ENCODE data around the gene FMO2.
"Not testable (repeated sequence)": the region's sequence is repeated elsewhere in the genome, so short reads cannot be mapped to it uniquely, and the experiment has no call there.

FMO2 gene

GRCh38 chr1:171222936-171223335 lies 37.8 kb downstream of the FMO2 start:
- H3K27ac ChIP-seq (ENCODE audit: low read length) = peak overlapping the region; percentile 49
- peak overlapping the region; percentile 2; the same call in 1 of the 2 replicates for H3K4me3 ChIP-seq (ENCODE audit: low read length)
- H3K27me3 ChIP-seq (ENCODE audit: insufficient read depth, low read length) = no peaks in the 10 kb centered on the region
- no peak overlapping the region; the same call in 1 of the 2 replicates for H3K9ac ChIP-seq (ENCODE audit: low read depth, low read length)
- H3K36me3 ChIP-seq (ENCODE audit: insufficient read depth, low read depth, low read length) = no peaks in the 10 kb centered on the region
- peaks cover 33% of the 10 kb centered on the region for H3K4me1 ChIP-seq (ENCODE audit: insufficient read depth, low read length)
- peaks cover 8% of the 10 kb centered on the region; the same call in 1 of the 2 replicates for H3K9me3 ChIP-seq (ENCODE audit: insufficient read depth, low read depth, low read length)

- H3K27me3 ChIP-seq (ENCODE audit: insufficient read depth, low read length); H3K4me3 ChIP-seq (ENCODE audit: low read length); H3K9me3 ChIP-seq (ENCODE audit: insufficient read depth, low read depth, low read length); H3K27ac ChIP-seq (ENCODE audit: low read length); H3K9ac ChIP-seq (ENCODE audit: low read depth, low read length); H3K36me3 ChIP-seq (ENCODE audit: insufficient read depth, low read depth, low read length): not testable (repeated sequence)
- peaks cover 27% of the 10 kb centered on the region for H3K4me1 ChIP-seq (ENCODE audit: insufficient read depth, low read length)
Observed at GRCh38 chr1:171224257-171224656, 39.2 kb downstream of the FMO2 start.

GRCh38 chr1:171226747-171227370 lies 41.8 kb downstream of the FMO2 start:
- no peaks in the 10 kb centered on the region for H3K27me3 ChIP-seq (ENCODE audit: insufficient read depth, low read length)
- no peak overlapping the region for H3K27ac ChIP-seq (ENCODE audit: low read length)
- peaks cover 4% of the 10 kb centered on the region; the same call in 1 of the 2 replicates for H3K9me3 ChIP-seq (ENCODE audit: insufficient read depth, low read depth, low read length)
- H3K36me3 ChIP-seq (ENCODE audit: insufficient read depth, low read depth, low read length) = no peaks in the 10 kb centered on the region
- no peak overlapping the region for H3K4me3 ChIP-seq (ENCODE audit: low read length)
- H3K9ac ChIP-seq (ENCODE audit: low read depth, low read length) = no peak overlapping the region
- H3K4me1 ChIP-seq (ENCODE audit: insufficient read depth, low read length) = peaks cover 18% of the 10 kb centered on the region

DNA sequence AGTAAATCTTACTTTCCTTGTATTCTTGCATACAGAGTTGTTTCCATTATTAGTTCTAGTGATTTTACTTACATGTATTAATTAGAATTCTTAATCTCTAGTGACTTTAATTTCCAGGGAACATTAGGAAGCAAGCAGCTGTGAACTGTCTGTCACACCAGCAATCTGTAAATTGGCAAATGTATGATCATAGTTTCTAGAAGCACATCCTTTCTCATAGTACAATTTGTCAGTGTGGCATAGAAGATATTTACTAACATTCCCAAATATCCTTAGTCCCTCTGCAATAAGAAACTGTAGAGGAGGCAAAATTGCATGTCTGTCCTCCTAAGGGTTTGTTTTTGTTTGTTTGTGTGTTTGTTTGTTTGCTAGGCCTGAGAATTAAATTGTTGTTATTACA lies 46.2 kb downstream of the FMO2 start:
- Histone ChIP-seq H3K9me3 (ENCODE audit: insufficient read depth, low read depth, low read length) (no peaks in the 10 kb centered on the region), H3K9ac (ENCODE audit: low read depth, low read length) (no peak overlapping the region), H3K27me3 (ENCODE audit: insufficient read depth, low read length) (no peaks in the 10 kb centered on the region), H3K4me1 (ENCODE audit: insufficient read depth, low read length) (no peaks in the 10 kb centered on the region), H3K36me3 (ENCODE audit: insufficient read depth, low read depth, low read length) (no peaks in the 10 kb centered on the region), H3K27ac (ENCODE audit: low read length) (no peak overlapping the region), H3K4me3 (ENCODE audit: low read length) (no peak overlapping the region)

DNA sequence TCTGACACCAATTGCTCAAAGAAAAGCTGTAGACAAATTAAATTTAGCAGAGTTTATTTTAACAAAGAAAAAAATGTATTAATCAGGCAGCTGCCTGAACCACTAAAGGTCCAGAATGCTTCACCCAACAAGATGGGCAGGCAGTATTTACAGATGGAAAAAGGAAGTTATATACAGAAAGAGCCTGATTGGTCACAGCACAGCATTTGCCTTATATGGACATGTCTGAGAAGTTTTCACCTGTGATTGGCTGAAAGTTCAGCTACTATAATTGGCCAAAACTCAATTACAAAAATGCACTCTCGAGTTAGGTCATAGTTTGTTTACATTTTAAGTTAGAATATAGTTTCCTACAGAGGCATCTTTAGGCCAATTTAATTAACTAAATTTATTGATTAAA lies 48.1 kb downstream of the FMO2 start:
- Histone ChIP-seq H3K4me3 (ENCODE audit: low read length) (no peak overlapping the region), H3K27me3 (ENCODE audit: insufficient read depth, low read length) (no peaks in the 10 kb centered on the region), H3K4me1 (ENCODE audit: insufficient read depth, low read length) (no peaks in the 10 kb centered on the region), H3K9me3 (ENCODE audit: insufficient read depth, low read depth, low read length) (no peaks in the 10 kb centered on the region), H3K9ac (ENCODE audit: low read depth, low read length) (no peak overlapping the region), H3K27ac (ENCODE audit: low read length) (no peak overlapping the region), H3K36me3 (ENCODE audit: insufficient read depth, low read depth, low read length) (no peaks in the 10 kb centered on the region)

DNA sequence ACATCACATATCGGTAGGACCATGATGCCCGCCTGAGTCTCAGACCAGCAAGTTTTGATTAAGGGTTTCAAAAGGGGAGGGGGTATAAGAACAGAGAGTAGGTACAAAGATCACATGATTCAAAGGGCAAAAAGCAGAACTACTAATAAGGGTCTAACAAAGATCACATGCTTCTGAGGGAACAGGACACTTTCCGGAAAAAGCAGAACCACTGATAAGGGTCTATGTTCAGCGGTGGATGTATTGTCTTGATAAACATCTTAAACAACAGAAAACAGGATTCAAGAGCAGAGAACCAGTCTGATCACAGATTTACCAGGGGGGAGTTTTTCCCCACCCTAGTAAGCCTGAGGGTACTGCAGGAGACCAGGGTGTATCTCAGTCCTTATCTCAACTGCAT lies 51.1 kb downstream of the FMO2 start:
- not testable (repeated sequence) for H3K27ac ChIP-seq (ENCODE audit: low read length); H3K9ac ChIP-seq (ENCODE audit: low read depth, low read length); H3K4me3 ChIP-seq (ENCODE audit: low read length); H3K9me3 ChIP-seq (ENCODE audit: insufficient read depth, low read depth, low read length); H3K27me3 ChIP-seq (ENCODE audit: insufficient read depth, low read length); H3K4me1 ChIP-seq (ENCODE audit: insufficient read depth, low read length); H3K36me3 ChIP-seq (ENCODE audit: insufficient read depth, low read depth, low read length)

- Histone ChIP-seq H3K27ac (ENCODE audit: low read length) (no peak overlapping the region), H3K4me1 (ENCODE audit: insufficient read depth, low read length) (no peaks in the 10 kb centered on the region), H3K27me3 (ENCODE audit: insufficient read depth, low read length) (no peaks in the 10 kb centered on the region), H3K36me3 (ENCODE audit: insufficient read depth, low read depth, low read length) (no peaks in the 10 kb centered on the region), H3K9me3 (ENCODE audit: insufficient read depth, low read depth, low read length) (no peaks in the 10 kb centered on the region), H3K9ac (ENCODE audit: low read depth, low read length) (no peak overlapping the region), H3K4me3 (ENCODE audit: low read length) (no peak overlapping the region)
Observed at GRCh38 chr1:171243878-171244277, 58.8 kb downstream of the FMO2 start.

DNA sequence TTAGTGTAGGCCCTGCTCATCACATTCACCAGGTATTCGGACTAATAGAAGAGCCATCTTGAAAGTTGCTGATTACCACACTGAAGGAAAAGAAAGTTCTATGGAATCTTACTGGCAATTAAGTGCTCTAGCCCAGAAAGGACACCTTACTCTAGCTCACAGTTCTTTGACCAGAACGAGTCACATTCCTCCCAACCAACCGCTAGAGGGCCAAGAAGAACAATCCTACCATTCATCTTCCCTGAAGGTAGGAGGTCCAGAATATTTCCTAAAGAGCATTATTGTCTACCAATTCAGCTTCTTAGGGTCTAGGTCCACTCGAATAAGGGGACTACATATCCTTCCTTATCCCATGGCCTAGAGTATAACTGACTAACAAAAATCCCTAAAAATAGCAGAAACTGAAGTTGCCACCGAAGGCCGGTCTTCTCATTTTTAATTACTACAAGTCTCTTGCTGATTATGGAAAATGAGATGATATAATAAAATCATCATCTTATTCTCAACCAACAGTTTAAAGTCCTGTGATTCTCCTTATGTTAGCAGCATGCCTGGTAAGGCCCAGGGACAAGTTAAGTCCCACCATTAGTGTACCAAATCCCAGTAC lies 60.5 kb downstream of the FMO2 start:
- Histone ChIP-seq H3K9ac (ENCODE audit: low read depth, low read length) (no peak overlapping the region), H3K27me3 (ENCODE audit: insufficient read depth, low read length) (peaks cover 5% of the 10 kb centered on the region; the same call in 1 of the 2 replicates), H3K4me1 (ENCODE audit: insufficient read depth, low read length) (no peaks in the 10 kb centered on the region), H3K27ac (ENCODE audit: low read length) (no peak overlapping the region), H3K4me3 (ENCODE audit: low read length) (no peak overlapping the region), H3K36me3 (ENCODE audit: insufficient read depth, low read depth, low read length) (no peaks in the 10 kb centered on the region), H3K9me3 (ENCODE audit: insufficient read depth, low read depth, low read length) (no peaks in the 10 kb centered on the region)

DNA sequence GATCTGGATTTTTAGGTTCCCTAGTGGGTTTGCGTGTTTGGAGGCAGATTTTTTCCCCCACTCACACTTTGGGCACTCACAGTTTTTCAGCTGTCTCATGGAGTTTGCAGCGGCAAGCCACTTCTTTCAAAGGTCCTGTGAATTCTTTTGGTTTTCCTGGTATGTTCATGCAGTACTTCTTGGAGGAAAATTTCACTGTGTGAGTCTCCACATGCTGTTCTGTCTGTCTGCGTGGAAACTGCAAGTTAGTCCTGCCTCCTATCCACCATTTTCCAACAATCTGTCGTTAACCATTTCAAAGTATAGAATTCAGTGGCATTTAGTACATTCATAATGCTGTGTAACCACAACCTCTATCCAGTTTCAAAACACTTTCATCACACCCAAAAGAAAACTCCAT lies 62.4 kb downstream of the FMO2 start:
- H3K9me3 ChIP-seq (ENCODE audit: insufficient read depth, low read depth, low read length) = no peaks in the 10 kb centered on the region
- H3K4me1 ChIP-seq (ENCODE audit: insufficient read depth, low read length) = peaks cover 5% of the 10 kb centered on the region
- H3K4me3 ChIP-seq (ENCODE audit: low read length) = no peak overlapping the region
- no peaks in the 10 kb centered on the region for H3K36me3 ChIP-seq (ENCODE audit: insufficient read depth, low read depth, low read length)
- peaks cover 12% of the 10 kb centered on the region for H3K27me3 ChIP-seq (ENCODE audit: insufficient read depth, low read length)
- no peak overlapping the region for H3K27ac ChIP-seq (ENCODE audit: low read length)
- no peak overlapping the region for H3K9ac ChIP-seq (ENCODE audit: low read depth, low read length)

GRCh38 chr1:171248302-171248701 lies 63.2 kb downstream of the FMO2 start, which contains the start of gene FMO1:
Gene FMO1 (plus strand): TSS chr1:171248494. CDS start chr1:171258088, 9,594 bp downstream.
- H3K27ac ChIP-seq (ENCODE audit: low read length) = no peak within 1 kb of the TSS

DNA sequence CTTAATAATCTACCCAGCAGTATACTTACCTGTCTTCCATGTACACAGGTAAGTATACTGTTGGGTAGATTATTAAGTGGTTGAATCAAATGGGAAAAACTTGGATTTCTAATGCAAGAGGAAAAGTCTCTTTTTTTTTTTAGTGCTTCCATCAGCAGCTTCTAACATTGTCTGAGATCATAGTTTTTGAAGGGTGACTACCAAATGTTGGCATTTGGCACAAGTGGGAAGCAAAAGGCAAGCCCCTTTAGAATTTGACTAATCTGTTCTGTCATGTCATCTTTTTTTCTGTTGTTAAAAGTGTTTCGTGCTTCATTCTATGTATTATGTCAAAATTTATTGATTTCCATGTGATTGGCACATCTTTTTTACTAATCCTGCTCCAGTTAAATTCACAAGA lies 63.7 kb downstream of the FMO2 start:
- Histone ChIP-seq H3K27me3 (ENCODE audit: insufficient read depth, low read length) (peaks cover 12% of the 10 kb centered on the region), H3K9ac (ENCODE audit: low read depth, low read length) (no peak overlapping the region), H3K27ac (ENCODE audit: low read length) (no peak overlapping the region), H3K36me3 (ENCODE audit: insufficient read depth, low read depth, low read length) (no peaks in the 10 kb centered on the region), H3K9me3 (ENCODE audit: insufficient read depth, low read depth, low read length) (no peaks in the 10 kb centered on the region), H3K4me1 (ENCODE audit: insufficient read depth, low read length) (peaks cover 5% of the 10 kb centered on the region), H3K4me3 (ENCODE audit: low read length) (no peak overlapping the region)

More at GRCh38 chr1:171248302-171248701, 63.2 kb downstream of the FMO2 start, which contains the start of gene FMO1:
- no peak within 1 kb of the TSS for H3K9ac ChIP-seq (ENCODE audit: low read depth, low read length)
- no peaks in the 10 kb centered on the region for H3K36me3 ChIP-seq (ENCODE audit: insufficient read depth, low read depth, low read length)
- no peaks in the 10 kb centered on the region for H3K9me3 ChIP-seq (ENCODE audit: insufficient read depth, low read depth, low read length)
- no peak within 1 kb of the TSS for H3K4me3 ChIP-seq (ENCODE audit: low read length)
- peaks cover 5% of the 10 kb centered on the region for H3K4me1 ChIP-seq (ENCODE audit: insufficient read depth, low read length)
- H3K27me3 ChIP-seq (ENCODE audit: insufficient read depth, low read length) = peaks cover 12% of the 10 kb centered on the region

DNA sequence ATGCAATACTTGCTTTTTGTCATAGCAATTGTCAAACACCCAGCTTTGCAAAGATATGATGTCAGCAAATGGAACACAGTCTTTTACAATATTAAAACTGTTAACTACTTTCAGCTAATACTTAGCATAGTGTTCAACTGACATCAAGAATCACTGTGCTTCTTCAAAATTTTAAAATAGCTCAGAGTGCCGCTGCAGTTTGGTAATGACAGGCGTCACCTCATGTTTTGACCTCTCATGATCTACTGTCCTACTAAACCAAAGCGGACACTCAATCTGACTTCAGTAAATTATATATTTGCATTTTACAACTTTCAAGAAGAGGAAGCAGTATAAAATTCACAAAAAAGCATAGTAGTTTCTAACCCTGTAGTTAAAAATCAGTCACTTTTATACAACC lies 65.2 kb downstream of the FMO2 start:
- Histone ChIP-seq H3K27me3 (ENCODE audit: insufficient read depth, low read length) (peaks cover 12% of the 10 kb centered on the region), H3K27ac (ENCODE audit: low read length) (no peak overlapping the region)

More for the DNA sequence above, 65.2 kb downstream of the FMO2 start:
- Histone ChIP-seq H3K9me3 (ENCODE audit: insufficient read depth, low read depth, low read length) (no peaks in the 10 kb centered on the region), H3K4me1 (ENCODE audit: insufficient read depth, low read length) (peaks cover 8% of the 10 kb centered on the region), H3K9ac (ENCODE audit: low read depth, low read length) (no peak overlapping the region), H3K36me3 (ENCODE audit: insufficient read depth, low read depth, low read length) (no peaks in the 10 kb centered on the region), H3K4me3 (ENCODE audit: low read length) (no peak overlapping the region)

Data from iPS-20b (cell line).